ENCODE results near the gene RNF150. TPM values are rescaled to one million over a fixed set of nuclear protein-coding genes. Genes with fewer than 3 reads are reported as not detected.

Gene RNF150
- total and polyA plus RNA-seq, 2 experiments from 2014 or later = 4.2 to 9.2 TPM

DNA sequence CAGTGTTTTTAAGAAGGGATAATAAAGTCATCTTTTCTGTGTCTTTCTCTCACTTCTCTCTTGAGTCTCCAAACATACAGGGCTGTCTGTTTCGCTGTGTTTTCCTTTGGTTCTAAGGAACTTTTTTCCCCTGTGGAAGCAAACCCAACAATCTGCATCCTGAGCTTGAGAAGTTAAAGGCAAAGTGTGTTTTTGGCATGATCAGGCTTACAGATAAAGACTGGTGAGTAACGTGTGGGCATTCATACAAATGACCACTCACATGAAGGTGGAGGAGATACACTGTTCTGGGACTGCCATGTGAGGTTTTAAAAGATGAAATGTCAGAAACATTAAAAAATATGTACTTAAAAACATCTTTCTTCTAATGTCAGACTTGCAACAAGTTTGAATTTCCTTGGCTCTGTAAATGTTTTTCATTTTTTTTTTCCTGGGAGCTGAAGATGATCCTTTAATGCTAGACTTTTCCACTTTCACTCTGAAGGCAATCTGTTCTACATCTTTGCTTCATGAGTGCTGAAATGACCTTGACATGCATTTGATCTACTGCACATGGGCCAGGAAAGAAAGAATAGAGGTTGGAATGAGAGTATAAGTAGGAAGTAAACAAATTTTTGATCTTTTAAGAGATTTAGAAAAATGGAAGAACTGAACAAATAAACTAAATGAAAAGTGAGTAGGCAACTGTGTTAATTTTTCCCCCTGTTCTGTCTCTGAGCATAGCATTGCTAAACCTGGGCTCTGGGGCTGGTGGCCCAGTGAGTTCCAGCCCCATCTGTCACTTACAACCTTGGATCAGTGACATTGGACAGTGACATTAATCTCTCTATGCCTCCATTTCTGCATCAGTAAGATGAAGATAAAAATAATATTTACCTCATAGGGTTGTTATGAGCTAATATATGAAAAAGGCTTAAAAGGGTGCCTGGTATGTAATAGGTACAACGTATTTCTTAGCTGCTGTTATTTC lies 226.0 kb downstream of the RNF150 start:
- H3K9me2 ChIP-seq (replicated peaks; ENCODE audit: insufficient read depth) = no peaks in the 10 kb centered on the region
- 83% methylated on average over 3 of the region's 3 CpGs for WGBS (ENCODE audit: low lambda C conversion rate, missing lambda C conversion rate)
- no peak for DNase-seq (ENCODE audit: low spot score)

DNA sequence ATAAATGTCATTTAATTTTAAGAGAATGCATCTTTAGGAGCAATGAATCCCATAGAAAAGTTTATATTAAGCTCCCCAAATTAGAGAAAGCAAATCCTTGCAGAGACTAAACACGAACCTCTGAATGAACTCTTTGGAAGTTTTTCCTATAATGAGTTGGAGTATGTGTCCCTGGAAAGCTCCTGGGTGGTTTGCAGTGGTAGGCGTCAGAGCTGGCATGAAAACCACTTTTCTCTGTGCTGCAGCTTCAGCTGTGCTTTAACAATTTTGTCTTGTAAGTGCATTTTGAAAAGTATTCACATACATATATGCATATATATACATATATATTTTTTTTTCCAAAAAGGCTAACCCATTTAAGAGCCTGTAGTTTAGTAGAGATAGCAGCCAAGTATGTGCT lies 228.4 kb downstream of the RNF150 start:
- Histone ChIP-seq H3K79me2 (no peaks in the 10 kb centered on the region), H3K9me3 (ENCODE audit: low read depth) (no peaks in the 10 kb centered on the region), H3K4me1 (ENCODE audit: insufficient read depth) (peaks cover 8% of the 10 kb centered on the region), H3K27me3 (no peaks in the 10 kb centered on the region), H3K27ac (no peak overlapping the region), H3K9me2 (replicated peaks; ENCODE audit: insufficient read depth) (no peaks in the 10 kb centered on the region), H2AFZ (no peak overlapping the region), H3K4me2 (no peak overlapping the region), H4K20me1 (ENCODE audit: insufficient read depth, poor library complexity, severe bottlenecking) (no peaks in the 10 kb centered on the region), H3K4me3 (no peak overlapping the region), H3K36me3 (replicated peaks; ENCODE audit: insufficient read depth, low read depth) (no peaks in the 10 kb centered on the region)
- TF ChIP-seq EZH2 (IDR thresholded peaks at IDR 0.05; ENCODE audit: borderline replicate concordance) (no peak), EZH2phosphoT487 (IDR thresholded peaks at IDR 0.05; ENCODE audit: low read depth, severe bottlenecking, unreplicated experiment) (no peak)
- TF ChIP-seq, protein P1, sequence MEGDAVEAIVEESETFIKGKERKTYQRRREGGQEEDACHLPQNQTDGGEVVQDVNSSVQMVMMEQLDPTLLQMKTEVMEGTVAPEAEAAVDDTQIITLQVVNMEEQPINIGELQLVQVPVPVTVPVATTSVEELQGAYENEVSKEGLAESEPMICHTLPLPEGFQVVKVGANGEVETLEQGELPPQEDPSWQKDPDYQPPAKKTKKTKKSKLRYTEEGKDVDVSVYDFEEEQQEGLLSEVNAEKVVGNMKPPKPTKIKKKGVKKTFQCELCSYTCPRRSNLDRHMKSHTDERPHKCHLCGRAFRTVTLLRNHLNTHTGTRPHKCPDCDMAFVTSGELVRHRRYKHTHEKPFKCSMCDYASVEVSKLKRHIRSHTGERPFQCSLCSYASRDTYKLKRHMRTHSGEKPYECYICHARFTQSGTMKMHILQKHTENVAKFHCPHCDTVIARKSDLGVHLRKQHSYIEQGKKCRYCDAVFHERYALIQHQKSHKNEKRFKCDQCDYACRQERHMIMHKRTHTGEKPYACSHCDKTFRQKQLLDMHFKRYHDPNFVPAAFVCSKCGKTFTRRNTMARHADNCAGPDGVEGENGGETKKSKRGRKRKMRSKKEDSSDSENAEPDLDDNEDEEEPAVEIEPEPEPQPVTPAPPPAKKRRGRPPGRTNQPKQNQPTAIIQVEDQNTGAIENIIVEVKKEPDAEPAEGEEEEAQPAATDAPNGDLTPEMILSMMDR (IDR thresholded peaks at IDR 0.05; ENCODE audit: poor library complexity) = no peak
- WGBS (ENCODE audit: low lambda C conversion rate, missing lambda C conversion rate) = 59% methylated on average over 2 of the region's 2 CpGs
- DNase-seq (ENCODE audit: low spot score) = no peak

More for the DNA sequence above, 226.0 kb downstream of the RNF150 start:
- Histone ChIP-seq H3K4me3 (no peak overlapping the region), H3K36me3 (replicated peaks; ENCODE audit: insufficient read depth, low read depth) (no peaks in the 10 kb centered on the region), H2AFZ (no peak overlapping the region), H3K79me2 (no peaks in the 10 kb centered on the region), H3K4me1 (ENCODE audit: insufficient read depth) (peaks cover 8% of the 10 kb centered on the region), H3K27me3 (no peaks in the 10 kb centered on the region), H3K27ac (no peak overlapping the region), H4K20me1 (ENCODE audit: insufficient read depth, poor library complexity, severe bottlenecking) (no peaks in the 10 kb centered on the region), H3K4me2 (no peak overlapping the region), H3K9me3 (ENCODE audit: low read depth) (no peaks in the 10 kb centered on the region)
- TF ChIP-seq EZH2 (IDR thresholded peaks at IDR 0.05; ENCODE audit: borderline replicate concordance) (no peak), EZH2phosphoT487 (IDR thresholded peaks at IDR 0.05; ENCODE audit: low read depth, severe bottlenecking, unreplicated experiment) (no peak)
- TF ChIP-seq, protein P1 (IDR thresholded peaks at IDR 0.05; ENCODE audit: poor library complexity) = no peak

DNA sequence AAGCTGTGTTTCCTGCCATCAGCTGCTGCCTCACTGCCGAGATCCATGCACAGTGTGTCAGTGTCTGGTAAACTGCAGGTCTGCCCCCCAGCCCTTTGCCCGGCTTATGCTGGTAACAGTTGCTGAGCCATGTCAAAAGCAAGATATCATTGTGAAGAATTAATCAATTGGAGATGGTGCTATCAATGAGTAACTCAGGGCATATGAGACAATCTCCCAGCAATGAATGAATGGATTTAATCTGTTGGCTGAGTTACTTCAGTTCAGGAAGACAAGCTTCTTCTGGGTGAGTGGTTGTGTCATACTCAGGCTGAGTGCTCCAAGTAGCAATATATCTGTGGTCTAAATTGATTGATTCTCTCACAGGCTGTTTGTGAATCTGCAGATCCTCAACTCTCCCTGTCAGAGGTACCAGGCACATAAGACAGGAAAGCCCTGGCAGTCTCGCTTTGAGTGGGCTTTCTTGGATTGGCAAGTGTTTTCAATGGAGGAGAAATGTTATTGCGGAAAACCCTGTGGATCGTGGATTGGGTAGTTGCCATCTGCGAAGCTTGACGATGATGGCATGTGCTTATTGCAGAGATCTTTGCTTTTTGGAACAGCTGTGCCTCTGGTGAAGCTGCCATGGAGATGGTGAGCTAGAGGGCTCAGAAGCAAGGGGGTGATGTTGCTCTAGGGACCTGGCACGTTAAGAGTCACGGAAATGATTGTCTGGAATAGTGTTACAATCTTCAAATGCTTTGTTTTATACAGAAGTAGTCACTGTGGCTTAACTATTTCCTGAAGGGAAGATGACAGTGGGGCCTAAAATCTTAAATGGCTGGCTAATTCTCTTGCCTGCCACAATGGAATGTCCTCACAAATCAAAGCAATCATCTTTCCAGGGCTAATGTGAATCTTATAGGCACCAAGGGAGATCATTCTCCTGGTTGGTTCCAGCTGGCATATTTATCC lies 229.5 kb downstream of the RNF150 start:
- Histone ChIP-seq H3K4me2 (no peak overlapping the region), H3K4me1 (ENCODE audit: insufficient read depth) (peaks cover 8% of the 10 kb centered on the region), H2AFZ (no peak overlapping the region), H3K9me2 (replicated peaks; ENCODE audit: insufficient read depth) (no peaks in the 10 kb centered on the region), H3K79me2 (no peaks in the 10 kb centered on the region), H3K9me3 (ENCODE audit: low read depth) (no peaks in the 10 kb centered on the region), H3K4me3 (no peak overlapping the region), H4K20me1 (ENCODE audit: insufficient read depth, poor library complexity, severe bottlenecking) (no peaks in the 10 kb centered on the region), H3K36me3 (replicated peaks; ENCODE audit: insufficient read depth, low read depth) (no peaks in the 10 kb centered on the region), H3K27ac (peak overlapping the region; percentile 22), H3K27me3 (no peaks in the 10 kb centered on the region)
- TF ChIP-seq EZH2 (IDR thresholded peaks at IDR 0.05; ENCODE audit: borderline replicate concordance) (no peak), EZH2phosphoT487 (IDR thresholded peaks at IDR 0.05; ENCODE audit: low read depth, severe bottlenecking, unreplicated experiment) (no peak)
- TF ChIP-seq, protein P1 (IDR thresholded peaks at IDR 0.05; ENCODE audit: poor library complexity) = no peak
- no peak for DNase-seq (ENCODE audit: low spot score)
- 61% methylated on average over 9 of the region's 9 CpGs for WGBS (ENCODE audit: low lambda C conversion rate, missing lambda C conversion rate)
